PC-9 (cell line): ENCODE measurements around the gene RECQL5.

Experiments used
- CTCF ChIP-seq: fragments of 200-600 bp; sonication (generic); conservative IDR thresholded peaks from 2 replicates; pipeline ENCODE4 v1.6.1; 2017; ENCODE audit warnings: mixed run types, antibody characterized with exemption, mild to moderate bottlenecking, moderate library complexity
- EZH2 ChIP-seq: fragments of 200-600 bp; sonication (generic); IDR thresholded peaks from 2 replicates; pipeline ENCODE4 v1.8.0; 2017; ENCODE audit warnings: antibody characterized with exemption, low read depth

GRCh38 chr17:75617218-75617617 lies 49.7 kb downstream of the RECQL5 start:
- TF ChIP-seq EZH2 (no peak), CTCF (no peak)
